ENCODE measurements around the gene SLC17A6. TPM values are rescaled to one million over a fixed set of nuclear protein-coding genes. Genes with fewer than 3 reads are reported as not detected.

Gene SLC17A6
- polyA plus RNA-seq, 1 donor (not counting 4 experiments of a cell fraction or from before 2014, with no cell fraction given), result not detected

- FAIRE-seq, result no peak
- Histone ChIP-seq H3K36me3 (ENCODE audit: control insufficient read depth in 2 of 2, extremely low read depth in 1 of 2, insufficient read depth in 2 of 2, low read length in 2 of 2) (no peaks in the 10 kb centered on the region), H3K4me3 (ENCODE audit: control insufficient read depth in 2 of 3, extremely low read depth in 1 of 3, insufficient read depth in 2 of 3, low read depth in 1 of 3, low read length in 3 of 3) (no peak overlapping the region), H3K4me1 (ENCODE audit: control insufficient read depth, extremely low read depth, insufficient read depth, low read length) (no peaks in the 10 kb centered on the region), H3K27me3 (ENCODE audit: control insufficient read depth, extremely low read depth, insufficient read depth, low read length) (no peaks in the 10 kb centered on the region), H3K4me2 (ENCODE audit: control insufficient read depth, extremely low read depth, insufficient read depth, low read depth, low read length) (no peak overlapping the region), H2AFZ (ENCODE audit: control insufficient read depth, low read length) (no peak overlapping the region), H3K79me2 (ENCODE audit: control insufficient read depth, insufficient read depth, low read length) (no peaks in the 10 kb centered on the region), H3K27ac (ENCODE audit: control insufficient read depth, insufficient read depth, low read length) (no peak overlapping the region), H3K9ac (ENCODE audit: control insufficient read depth, extremely low read depth, insufficient read depth, low read length) (no peak overlapping the region), H3K9me1 (ENCODE audit: control insufficient read depth, extremely low read depth, insufficient read depth, low read length) (no peaks in the 10 kb centered on the region), H4K20me1 (ENCODE audit: control insufficient read depth, extremely low read depth, insufficient read depth, low read length) (no peaks in the 10 kb centered on the region), H3K9me3 (ENCODE audit: control insufficient read depth, low read depth, low read length) (no peaks in the 10 kb centered on the region)
- no peak for DNase-seq (ENCODE audit: low read depth, low spot score)
- no peak for TF ChIP-seq CTCF (optimal IDR thresholded peaks at IDR 0.05 in 1 of 3, IDR thresholded peaks at IDR 0.05 in 1 of 3, conservative IDR thresholded peaks at IDR 0.05 in 1 of 3; ENCODE audit: extremely low read depth in 1 of 3, insufficient read depth in 2 of 3, low read length in 3 of 3)
- TF ChIP-seq EZH2 (IDR thresholded peaks at IDR 0.05; ENCODE audit: low read length), result no peak
- dilution Hi-C loops (cut with MboI; ENCODE audit: extremely low pct_ligation_motif_present, low sequenced_read_pairs), result no loop called here
Observed at GRCh38 chr11:22390283-22390655, 52.1 kb downstream of the SLC17A6 start.

GRCh38 chr11:22392561-22392960, 54.4 kb downstream of the SLC17A6 start:
- Histone ChIP-seq H3K9me1 (ENCODE audit: control insufficient read depth, extremely low read depth, insufficient read depth, low read length) (no peaks in the 10 kb centered on the region), H3K4me1 (ENCODE audit: control insufficient read depth, extremely low read depth, insufficient read depth, low read length) (no peaks in the 10 kb centered on the region), H4K20me1 (ENCODE audit: control insufficient read depth, extremely low read depth, insufficient read depth, low read length) (no peaks in the 10 kb centered on the region), H3K36me3 (ENCODE audit: control insufficient read depth in 2 of 2, extremely low read depth in 1 of 2, insufficient read depth in 2 of 2, low read length in 2 of 2) (no peaks in the 10 kb centered on the region), H2AFZ (ENCODE audit: control insufficient read depth, low read length) (no peak overlapping the region), H3K4me2 (ENCODE audit: control insufficient read depth, extremely low read depth, insufficient read depth, low read depth, low read length) (no peak overlapping the region), H3K79me2 (ENCODE audit: control insufficient read depth, insufficient read depth, low read length) (no peaks in the 10 kb centered on the region), H3K27me3 (ENCODE audit: control insufficient read depth, extremely low read depth, insufficient read depth, low read length) (no peaks in the 10 kb centered on the region), H3K9me3 (ENCODE audit: control insufficient read depth, low read depth, low read length) (no peaks in the 10 kb centered on the region), H3K9ac (ENCODE audit: control insufficient read depth, extremely low read depth, insufficient read depth, low read length) (no peak overlapping the region), H3K27ac (ENCODE audit: control insufficient read depth, insufficient read depth, low read length) (no peak overlapping the region), H3K4me3 (ENCODE audit: control insufficient read depth in 2 of 3, extremely low read depth in 1 of 3, insufficient read depth in 2 of 3, low read depth in 1 of 3, low read length in 3 of 3) (no peak overlapping the region)
- dilution Hi-C loops (cut with MboI; ENCODE audit: extremely low pct_ligation_motif_present, low sequenced_read_pairs), result no loop called here
- DNase-seq (ENCODE audit: low read depth, low spot score) (no peak), FAIRE-seq (no peak)
- TF ChIP-seq EZH2 (IDR thresholded peaks at IDR 0.05; ENCODE audit: low read length) (no peak), CTCF (optimal IDR thresholded peaks at IDR 0.05 in 1 of 3, IDR thresholded peaks at IDR 0.05 in 1 of 3, conservative IDR thresholded peaks at IDR 0.05 in 1 of 3; ENCODE audit: extremely low read depth in 1 of 3, insufficient read depth in 2 of 3, low read length in 3 of 3) (no peak)

Measured in keratinocyte (primary cell).